HepG2 (cell line): ENCODE data around the gene TNNT3. TPM values are rescaled to one million over a fixed set of nuclear protein-coding genes. Genes with fewer than 3 reads are reported as not detected.

Experiments used
- IRF1 ChIP-seq: sonication (generic); formaldehyde crosslinking; IDR thresholded peaks from 2 replicates; pipeline ENCODE4 v1.4.0; 2020; ENCODE audit warnings: low read depth, mild to moderate bottlenecking, missing genetic modification reagents
- KLF11 ChIP-seq: IDR thresholded peaks from 2 replicates; pipeline ENCODE4 v1.6.1; 2016; ENCODE audit warnings: missing compliant biosample characterization
- KLF6 ChIP-seq: IDR thresholded peaks from 2 replicates; pipeline ENCODE4 v1.8.0; 2016; ENCODE audit warnings: missing biosample characterization, missing genetic modification reagents
- MAFG ChIP-seq: sonication (generic); formaldehyde crosslinking; IDR thresholded peaks from 2 replicates; pipeline ENCODE4 v1.5.1; 2020; ENCODE audit warnings: mild to moderate bottlenecking, missing genetic modification reagents
- MAFK ChIP-seq, 2 experiments: IDR thresholded peaks in 1 of 2; conservative IDR thresholded peaks in 1 of 2; 2 replicates each; pipeline ENCODE4 v1.6.1; 2011; ENCODE audit warnings: improper control_type of control experiment in 2 of 2, low read length in 2 of 2
- MED13 ChIP-seq: sonication (generic); formaldehyde crosslinking; IDR thresholded peaks from 2 replicates; pipeline ENCODE4 v1.5.0; 2020; ENCODE audit warnings: missing genetic modification reagents
- NFIC ChIP-seq: IDR thresholded peaks from 2 replicates; pipeline ENCODE4 v1.6.1; 2012; ENCODE audit warnings: mild to moderate bottlenecking, low read length, inconsistent platforms
- POLR2A ChIP-seq, 2 experiments: IDR thresholded peaks; 2 replicates each; pipeline ENCODE4 v1.6.1; 2011; ENCODE audit warnings: low read depth in 2 of 2, low read length in 2 of 2, mild to moderate bottlenecking in 1 of 2, moderate library complexity in 1 of 2; ENCODE audit not compliant: insufficient read depth in 1 of 2
- POLR2G ChIP-seq: fragments of 200-400 bp; formaldehyde crosslinking; IDR thresholded peaks from 2 replicates; pipeline ENCODE4 v1.6.1; 2018; ENCODE audit warnings: mild to moderate bottlenecking, low read depth, low read length, moderate library complexity
- RXRA ChIP-seq: sonication (generic); formaldehyde crosslinking; IDR thresholded peaks from 2 replicates; pipeline ENCODE4 v1.5.1; 2020; ENCODE audit warnings: missing genetic modification reagents
- STAG1 ChIP-seq: sonication (generic); formaldehyde crosslinking; IDR thresholded peaks from 2 replicates; pipeline ENCODE4 v1.4.0; 2020; ENCODE audit warnings: missing genetic modification reagents
- STAT6 ChIP-seq: sonication (generic); formaldehyde crosslinking; IDR thresholded peaks from 2 replicates; pipeline ENCODE4 v1.4.0; 2020; ENCODE audit warnings: missing genetic modification reagents, mild to moderate bottlenecking, borderline replicate concordance
- YY1 ChIP-seq: IDR thresholded peaks from 2 replicates; pipeline ENCODE4 v1.6.1; 2011; ENCODE audit warnings: low read length, low read depth, moderate library complexity, mild to moderate bottlenecking; ENCODE audit not compliant: insufficient read depth, insufficient replicate concordance
- ZBTB7A ChIP-seq: sonication (generic); formaldehyde crosslinking; IDR thresholded peaks from 2 replicates; pipeline ENCODE4 v1.8.0; 2022; ENCODE audit warnings: mild to moderate bottlenecking, missing genetic modification reagents
- ZFP36 ChIP-seq: fragments of 150-350 bp; IDR thresholded peaks from 2 replicates; pipeline ENCODE4 v1.6.1; 2018; ENCODE audit warnings: borderline replicate concordance, low read length, low read depth; ENCODE audit not compliant: partially characterized antibody
- ZNF10 ChIP-seq: sonication (generic); formaldehyde crosslinking; IDR thresholded peaks from 2 replicates; pipeline ENCODE4 v1.4.0; 2020; ENCODE audit warnings: mild to moderate bottlenecking, low read depth, missing genetic modification reagents, borderline replicate concordance
- ZNF180 ChIP-seq: sonication (generic); formaldehyde crosslinking; IDR thresholded peaks from 2 replicates; pipeline ENCODE4 v1.4.0; 2020; ENCODE audit warnings: low read depth, missing genetic modification reagents, borderline replicate concordance
- ZNF230 ChIP-seq: sonication (generic); formaldehyde crosslinking; IDR thresholded peaks from 2 replicates; pipeline ENCODE4 v1.4.0; 2020; ENCODE audit warnings: mild to moderate bottlenecking, missing genetic modification reagents
- ZNF333 ChIP-seq: sonication (generic); formaldehyde crosslinking; IDR thresholded peaks from 2 replicates; pipeline ENCODE4 v1.4.0; 2020; ENCODE audit warnings: mild to moderate bottlenecking, missing genetic modification reagents, borderline replicate concordance
- ZNF510 ChIP-seq: sonication (generic); formaldehyde crosslinking; IDR thresholded peaks from 2 replicates; pipeline ENCODE4 v1.4.0; 2020; ENCODE audit warnings: low read depth, mild to moderate bottlenecking, missing genetic modification reagents
- ZNF589 ChIP-seq: sonication (generic); formaldehyde crosslinking; conservative IDR thresholded peaks from 2 replicates; pipeline ENCODE4 v1.8.0; 2022; ENCODE audit warnings: mild to moderate bottlenecking, moderate library complexity, missing genetic modification reagents
- ZNF615 ChIP-seq: sonication (generic); formaldehyde crosslinking; IDR thresholded peaks from 2 replicates; pipeline ENCODE4 v1.5.0; 2020; ENCODE audit warnings: mild to moderate bottlenecking, missing genetic modification reagents, borderline replicate concordance
- ZNF839 ChIP-seq: sonication (generic); formaldehyde crosslinking; IDR thresholded peaks from 2 replicates; pipeline ENCODE4 v1.4.0; 2020; ENCODE audit warnings: missing genetic modification reagents, mild to moderate bottlenecking, borderline replicate concordance
- polyA plus RNA-seq, 8 experiments: library from polyadenylated mRNA; depleted of rRNA in 3 of 8; stranded (reverse) in 7 of 8; unstranded in 1 of 8; fragments of >200 nt; fragmentation: Illumina TruSeq in 4 of 8; extraction: Trizol in 4 of 8; gene quantifications; 2 replicates each; pipeline versions ENCODE4 v1.2.1 to v1.2.3, GENCODE V29; 2011 to 2016; ENCODE audit warnings: low read depth in 4 of 8, missing spikeins in 1 of 8, mixed read lengths in 1 of 8; ENCODE audit not compliant: insufficient read depth in 1 of 8
- total RNA-seq, 5 experiments: library from RNA; depleted of rRNA; stranded (reverse); fragments of >200 nt; fragmentation: Illumina TruSeq; extraction: Trizol; gene quantifications; 2 replicates each; pipeline ENCODE4 v1.2.3, GENCODE V29; 2016; ENCODE audit warnings: low read depth in 1 of 5
- TF ChIP-seq, protein P1 (sequence below): sonication (generic); formaldehyde crosslinking; IDR thresholded peaks from 2 replicates; pipeline ENCODE4 v1.8.0; 2022; ENCODE audit warnings: mild to moderate bottlenecking, missing genetic modification reagents, moderate library complexity

Gene TNNT3
- total and polyA plus RNA-seq, 2 of the 13 experiments (the other 11 are each of a cell fraction or from before 2014, with no cell fraction given): not detected

GRCh38 chr11:1882265-1883238 is 37.0 kb upstream of the TNNT3 start (continued):
- TF ChIP-seq IRF1 (CRISPR knock-in tag): no peak
- TF ChIP-seq ZNF510 (CRISPR knock-in tag): no peak
- TF ChIP-seq KLF6: no peak
- no peak for TF ChIP-seq MAFG
- 0 out of 2 replicates have a peak, but pooled peaks have one; percentile 36 for TF ChIP-seq MED13
- TF ChIP-seq YY1: peak; percentile 49
- no peak for TF ChIP-seq NFIC
- no peak for TF ChIP-seq ZNF615 (CRISPR knock-in tag)
- no peak for TF ChIP-seq ZFP36
- peak; percentile 62; the same call in 1 of the 2 replicates for TF ChIP-seq ZBTB7A
- no peak for TF ChIP-seq ZNF180 (CRISPR knock-in tag)
- TF ChIP-seq STAT6 (CRISPR knock-in tag): no peak
- TF ChIP-seq ZNF589 (CRISPR knock-in tag): no peak
- 0 out of 2 replicates have a peak, but pooled peaks have one; percentile 31 for TF ChIP-seq ZNF333 (CRISPR knock-in tag)
- no peak for TF ChIP-seq POLR2A (IDR thresholded peaks at IDR 0.05; ENCODE audit: insufficient read depth in 1 of 2, low read depth in 2 of 2, low read length in 2 of 2)
- TF ChIP-seq, protein P1, sequence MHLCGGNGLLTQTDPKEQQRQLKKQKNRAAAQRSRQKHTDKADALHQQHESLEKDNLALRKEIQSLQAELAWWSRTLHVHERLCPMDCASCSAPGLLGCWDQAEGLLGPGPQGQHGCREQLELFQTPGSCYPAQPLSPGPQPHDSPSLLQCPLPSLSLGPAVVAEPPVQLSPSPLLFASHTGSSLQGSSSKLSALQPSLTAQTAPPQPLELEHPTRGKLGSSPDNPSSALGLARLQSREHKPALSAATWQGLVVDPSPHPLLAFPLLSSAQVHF (CRISPR knock-in tag): no peak
- 0 out of 2 replicates have a peak, but pooled peaks have one; percentile 14 for TF ChIP-seq RXRA (CRISPR knock-in tag)
- TF ChIP-seq KLF11: no peak
- no peak for TF ChIP-seq POLR2G
- no peak for TF ChIP-seq ZNF230
- 0 out of 2 replicates have a peak, but pooled peaks have one; percentile 30 for TF ChIP-seq ZNF839 (CRISPR knock-in tag)
- no peak for TF ChIP-seq ZNF10 (CRISPR knock-in tag)
- TF ChIP-seq MAFK (conservative IDR thresholded peaks at IDR 0.05 in 1 of 2, IDR thresholded peaks at IDR 0.05 in 1 of 2; ENCODE audit: low read length in 2 of 2): no peak
- peak; percentile 94 for TF ChIP-seq STAG1 (CRISPR knock-in tag)
